GM19351 (cell line): ENCODE results near the gene RIC8A.

Source experiments
- ATAC-seq: cut with Tn5 transposase; IDR thresholded peaks from one replicate; pipeline ENCODE4 v1.9.1; 2021; ENCODE audit warnings: mild to moderate bottlenecking, moderate library complexity; ENCODE audit not compliant: unreplicated experiment

RIC8A gene

DNA sequence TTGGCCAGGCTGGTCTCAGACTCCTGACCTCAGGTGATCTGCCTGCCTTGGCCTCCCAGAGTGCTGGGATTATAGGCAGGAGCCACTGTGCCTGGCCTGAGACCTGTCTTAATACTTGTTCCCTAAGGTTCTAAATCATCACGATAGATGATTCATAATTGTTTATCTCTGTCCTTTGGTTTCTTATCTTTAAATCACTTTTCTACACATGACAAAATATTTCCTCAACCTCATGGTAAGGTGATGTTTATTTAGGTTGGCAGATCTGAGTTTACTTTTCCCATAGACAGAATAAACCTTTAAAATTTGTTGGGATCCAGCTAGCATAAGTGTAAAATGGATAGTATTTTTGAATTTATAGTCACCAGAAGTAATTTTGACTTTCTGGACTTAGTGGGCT is 32.8 kb downstream of the RIC8A start:
- ATAC-seq: no peak

DNA sequence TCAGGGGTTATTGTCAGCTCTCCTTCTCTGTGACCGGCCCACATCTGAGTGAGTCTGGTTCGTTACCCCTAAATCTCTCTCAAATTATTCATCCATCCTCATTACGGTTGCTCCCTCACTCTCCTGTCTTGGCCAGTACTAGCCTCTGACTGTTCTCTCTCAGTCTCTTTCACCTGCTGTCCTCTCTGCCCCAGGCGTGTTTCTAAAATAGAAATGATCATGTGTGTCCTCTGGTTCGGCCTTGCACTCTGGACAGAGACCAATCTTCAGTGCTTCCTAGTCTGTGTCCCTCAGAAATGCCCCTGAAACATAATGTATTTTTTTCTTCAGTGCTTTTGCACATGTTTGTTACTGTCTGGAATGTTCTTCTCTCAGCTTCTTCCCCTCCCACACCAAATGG is 34.1 kb downstream of the RIC8A start:
- ATAC-seq: no peak

DNA sequence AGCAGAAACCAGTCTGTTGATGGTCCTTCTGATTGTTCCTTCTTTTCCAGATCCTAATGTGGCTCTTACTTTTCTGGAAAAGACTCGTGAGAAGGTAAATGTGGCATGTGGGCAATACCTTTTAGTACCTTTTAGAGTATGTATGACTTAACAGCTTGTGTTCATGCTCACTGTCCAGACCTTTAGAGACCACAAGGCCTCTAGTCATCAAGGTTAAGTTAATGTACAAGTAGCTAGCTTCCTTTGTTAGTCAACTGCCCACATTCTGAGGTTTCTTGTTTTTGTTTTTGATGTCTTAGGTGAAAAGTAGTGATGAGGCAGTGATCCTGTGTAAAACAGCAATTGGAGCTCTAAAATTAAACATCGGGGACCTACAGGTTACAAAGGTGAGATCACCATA is 36.9 kb downstream of the RIC8A start:
- no peak for ATAC-seq

DNA sequence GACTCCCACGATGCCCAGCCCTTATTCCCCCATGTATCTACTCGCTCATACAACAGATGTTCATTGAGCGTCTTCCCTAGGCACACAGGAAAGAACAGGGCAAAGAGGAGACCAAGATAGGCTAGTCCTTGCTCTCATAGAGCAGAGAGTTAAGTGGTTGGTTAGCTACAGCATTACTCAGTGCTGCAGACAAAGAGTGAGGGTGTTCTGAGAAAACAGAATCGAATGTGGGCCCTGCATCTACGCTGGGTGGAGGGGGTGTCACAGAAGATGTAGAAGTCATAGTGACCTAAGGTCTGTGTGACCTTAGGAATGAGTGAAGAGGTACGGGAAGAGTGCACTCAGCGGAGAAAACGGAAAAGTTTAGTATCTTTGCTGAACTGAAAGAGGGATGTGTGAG is 41.6 kb downstream of the RIC8A start:
- ATAC-seq: no peak

DNA sequence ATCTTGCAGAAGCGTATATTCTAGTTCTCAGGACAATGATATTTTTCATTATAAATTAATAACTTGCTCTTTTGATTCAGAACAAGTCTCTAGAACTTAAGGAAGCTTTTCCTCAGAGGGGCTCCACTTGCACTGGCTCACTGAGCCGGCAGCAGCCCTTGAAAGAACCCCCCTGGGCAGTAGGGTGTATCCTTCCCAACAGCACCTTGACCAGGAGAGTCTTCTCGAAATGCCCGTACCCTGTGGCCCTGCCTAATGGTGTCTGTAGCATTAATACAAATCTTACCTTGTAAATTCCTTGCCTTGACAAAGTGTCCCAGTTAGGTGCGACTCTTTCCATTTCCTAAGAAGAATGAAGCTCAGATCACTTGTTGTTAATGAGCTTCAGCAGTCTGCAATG is 42.8 kb downstream of the RIC8A start:
- ATAC-seq: no peak

DNA sequence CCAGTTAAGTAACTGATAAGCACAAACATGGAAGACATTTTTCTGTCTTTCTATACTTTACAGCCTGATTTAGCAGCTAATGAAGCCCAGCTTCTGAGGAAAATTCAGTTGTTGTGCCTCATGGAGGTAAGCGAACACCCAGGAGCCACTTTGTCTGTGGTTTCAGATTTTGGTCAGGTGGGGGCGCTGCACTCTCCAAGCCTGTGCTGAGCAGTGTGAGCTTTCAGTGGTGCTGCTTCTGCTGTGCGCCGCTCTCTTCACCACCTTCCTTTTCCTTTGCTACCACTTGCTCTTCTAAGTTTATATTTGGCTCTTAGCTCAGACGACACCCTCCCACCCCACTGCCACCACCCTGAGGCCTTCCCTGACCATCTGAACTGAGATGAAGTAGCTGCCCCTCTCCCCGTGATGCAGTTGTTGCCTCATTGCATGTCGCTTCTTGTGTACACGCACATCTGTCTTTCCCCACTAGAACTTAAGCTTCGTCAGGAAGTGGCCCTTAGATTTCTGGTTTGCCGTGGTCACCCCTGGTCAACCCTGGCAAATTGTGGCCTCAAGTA is 43.3 kb downstream of the RIC8A start:
- ATAC-seq: no peak

DNA sequence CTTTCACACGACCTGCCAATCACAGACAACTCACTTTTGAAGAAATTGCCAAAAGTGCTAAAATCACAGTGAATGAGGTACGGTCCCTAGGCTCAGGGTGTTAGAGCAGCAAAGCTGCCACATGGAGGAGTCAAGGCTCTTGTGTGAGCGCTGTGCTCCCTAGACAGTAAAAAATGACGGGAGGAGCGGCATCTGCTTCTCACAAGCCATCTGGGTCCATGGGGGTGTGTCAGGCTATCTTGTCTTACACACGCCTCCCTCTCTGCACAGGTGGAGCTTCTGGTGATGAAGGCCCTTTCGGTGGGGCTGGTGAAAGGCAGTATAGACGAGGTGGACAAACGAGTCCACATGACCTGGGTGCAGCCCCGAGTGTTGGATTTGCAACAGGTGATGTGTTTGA is 44.0 kb downstream of the RIC8A start:
- no peak for ATAC-seq

DNA sequence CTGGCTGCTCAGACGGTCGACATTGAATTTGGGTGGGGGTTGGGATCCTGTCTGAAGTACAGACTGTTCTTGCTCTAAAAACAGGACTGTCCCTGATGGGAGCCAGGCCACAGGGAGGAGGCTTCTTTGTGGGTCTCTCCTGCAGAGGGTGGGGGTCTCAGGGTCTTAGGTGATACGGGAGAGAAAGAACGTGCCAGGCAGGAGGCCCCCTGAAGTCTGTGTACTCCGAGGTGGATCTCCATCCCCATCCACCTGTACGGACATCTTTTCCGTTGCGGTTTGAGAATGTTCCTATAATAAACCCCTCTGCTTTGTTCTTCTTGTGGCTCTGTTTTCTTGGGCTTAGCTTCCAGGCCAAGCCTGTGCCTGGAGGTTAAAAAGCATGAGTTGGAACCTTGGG is 45.2 kb downstream of the RIC8A start:
- ATAC-seq: no peak

DNA sequence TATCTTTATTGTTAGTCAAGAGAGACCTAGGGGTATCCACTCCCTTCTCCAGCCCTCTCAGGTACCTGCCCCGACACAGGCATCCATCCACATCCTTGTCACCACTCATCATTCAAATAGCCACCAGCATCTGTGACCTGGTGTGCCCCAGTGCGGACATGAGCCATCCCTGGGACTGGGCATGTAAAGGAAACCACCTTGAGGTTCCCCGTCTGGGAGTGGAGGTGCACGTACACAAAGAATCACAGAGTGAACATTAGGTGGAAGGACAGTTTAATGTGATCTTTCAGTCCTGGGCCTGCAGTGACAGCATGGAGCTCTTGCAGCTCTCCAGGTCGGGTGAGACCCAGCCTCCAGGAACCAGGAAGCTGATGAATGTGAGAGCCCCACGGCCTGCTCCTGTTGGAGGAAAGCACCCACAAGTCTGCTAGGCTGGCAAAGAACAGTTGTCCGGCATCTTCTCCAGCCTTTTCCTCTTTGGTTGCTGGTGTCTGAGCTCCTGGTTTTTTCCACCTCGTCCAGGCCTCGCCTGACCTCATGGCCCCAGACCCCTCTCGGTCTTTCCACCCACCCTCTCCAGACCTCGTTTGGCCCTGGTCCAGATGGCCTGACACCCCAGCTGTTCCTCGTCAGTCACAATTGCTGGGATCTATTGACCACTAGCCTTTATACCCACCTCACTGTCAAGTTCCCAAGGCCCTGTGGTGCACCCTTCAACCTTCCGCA is 45.8 kb downstream of the RIC8A start:
- ATAC-seq: no peak

DNA sequence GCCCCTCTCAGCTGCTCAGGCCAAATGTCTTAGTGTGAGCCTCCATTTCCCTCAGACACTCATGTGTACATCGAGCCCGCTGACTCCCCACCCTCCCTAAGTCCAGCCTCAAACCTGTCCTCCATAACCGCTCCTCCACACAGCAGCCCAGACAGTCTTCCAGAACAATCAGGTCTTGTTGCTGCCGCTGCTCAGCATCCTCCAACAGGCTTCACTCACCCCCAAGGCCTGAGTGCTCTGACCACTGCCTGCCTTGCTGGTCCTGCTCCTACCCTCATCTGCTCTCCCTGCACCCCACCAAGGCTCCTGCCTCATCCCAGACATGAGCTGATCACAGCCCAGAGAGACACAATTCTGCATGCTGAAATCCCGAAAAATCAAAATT is 46.4 kb downstream of the RIC8A start:
- no peak for ATAC-seq

DNA sequence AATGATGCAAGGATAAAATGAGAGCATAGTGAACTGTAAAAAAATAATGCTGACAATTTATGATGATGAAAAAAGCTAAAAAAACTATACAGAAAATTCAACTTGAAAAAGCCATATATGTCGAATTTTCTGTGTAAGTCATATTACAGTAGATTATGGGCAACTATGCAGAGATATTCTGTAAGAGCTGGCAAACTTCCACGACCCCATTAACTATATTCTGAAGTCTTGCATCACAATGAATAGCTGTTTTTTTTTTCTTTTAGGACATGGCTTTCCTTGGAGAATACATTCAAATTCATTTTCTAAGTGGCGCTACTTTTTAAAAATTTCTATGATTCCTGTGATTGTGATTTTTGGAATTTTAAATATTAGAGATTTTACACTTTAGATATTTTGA is 47.7 kb downstream of the RIC8A start:
- ATAC-seq: no peak

DNA sequence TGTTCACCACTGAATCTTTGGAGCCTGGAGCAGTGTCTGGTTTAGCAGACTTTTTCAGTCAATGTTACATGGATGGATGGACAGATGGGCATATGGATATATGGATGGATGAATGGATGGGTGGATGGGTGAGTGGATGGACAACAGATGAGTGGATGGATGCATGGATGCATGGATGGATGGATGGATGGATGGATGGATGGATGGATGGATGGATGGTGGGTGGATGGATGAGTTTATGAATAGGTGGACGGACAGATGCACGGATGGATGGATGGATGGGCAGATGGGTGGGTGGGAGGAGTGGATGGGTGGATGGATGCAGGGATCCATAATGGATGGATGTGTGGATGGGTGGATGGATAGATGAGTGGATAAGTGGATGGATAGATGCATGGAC is 48.3 kb downstream of the RIC8A start:
- no peak for ATAC-seq

DNA sequence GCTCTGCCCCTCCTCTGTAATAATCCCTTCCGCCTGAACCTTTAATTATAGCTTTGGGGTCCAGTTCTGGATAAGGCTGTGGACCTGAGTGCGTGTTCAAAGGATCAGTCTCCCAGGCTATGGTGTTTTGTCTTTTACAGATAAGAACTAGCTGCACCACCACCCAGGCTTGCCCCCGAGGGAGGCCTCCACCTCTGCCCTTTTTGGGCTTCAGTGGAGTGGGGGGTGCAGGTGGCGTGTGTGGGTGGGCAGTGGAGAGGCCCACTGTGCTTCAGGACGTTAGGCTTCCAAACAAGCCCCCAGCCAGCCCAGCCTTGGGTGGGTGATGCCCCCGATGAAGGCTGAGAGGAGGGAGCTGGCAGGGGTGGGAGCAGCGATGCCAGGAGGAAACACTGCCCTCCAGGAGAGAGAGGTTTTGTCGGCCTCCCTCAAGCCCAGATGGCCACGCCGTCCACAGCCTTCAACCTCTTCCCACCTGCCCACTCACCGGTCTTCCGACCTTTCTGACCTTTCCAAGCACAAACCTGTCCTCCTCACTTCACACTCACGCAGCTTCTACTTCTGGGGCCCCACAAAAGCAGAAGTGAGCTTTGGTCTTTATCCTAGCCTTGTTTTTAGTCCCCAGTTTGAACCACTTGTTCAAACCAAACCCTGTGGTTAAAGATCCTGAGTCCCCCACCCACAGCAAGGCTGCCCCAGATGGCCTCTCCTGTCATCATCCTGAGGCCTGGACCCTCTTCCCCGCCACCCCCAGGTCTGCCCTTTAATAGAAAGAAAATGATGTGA is 49.6 kb downstream of the RIC8A start:
- no peak for ATAC-seq

DNA sequence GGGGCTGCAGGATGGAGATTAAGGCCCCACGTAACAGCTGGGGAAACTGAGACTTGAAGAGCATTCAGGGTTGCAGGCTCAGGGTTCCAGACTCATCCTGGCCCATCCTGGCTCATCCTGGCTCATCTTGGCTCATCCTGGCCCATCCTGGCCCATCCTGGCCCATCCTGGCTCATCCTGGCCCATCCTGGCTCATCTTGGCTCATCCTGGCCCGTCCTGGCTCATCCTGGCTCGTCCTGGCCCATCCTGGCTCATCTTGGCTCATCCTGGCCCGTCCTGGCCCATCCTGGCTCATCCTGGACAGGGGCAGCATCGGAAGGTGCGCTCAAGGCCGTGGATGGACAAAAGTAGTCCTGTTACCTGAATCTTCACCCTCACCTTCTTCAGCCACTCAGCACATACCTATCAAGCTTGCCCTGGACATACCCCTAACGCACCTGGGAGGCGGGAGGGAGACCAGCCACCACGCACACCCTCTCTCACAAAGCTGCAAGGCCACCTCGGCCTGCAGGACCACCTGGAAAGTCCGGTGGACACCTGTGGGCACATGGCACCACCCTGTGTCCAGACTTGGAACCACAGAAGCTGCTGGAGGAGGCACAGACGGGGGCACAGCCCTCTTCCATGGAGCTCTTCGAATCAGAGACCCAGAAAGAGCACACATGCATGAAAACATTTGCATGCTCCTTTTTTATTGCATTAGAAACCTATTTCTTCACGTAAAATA is 50.4 kb downstream of the RIC8A start:
- ATAC-seq: no peak

DNA sequence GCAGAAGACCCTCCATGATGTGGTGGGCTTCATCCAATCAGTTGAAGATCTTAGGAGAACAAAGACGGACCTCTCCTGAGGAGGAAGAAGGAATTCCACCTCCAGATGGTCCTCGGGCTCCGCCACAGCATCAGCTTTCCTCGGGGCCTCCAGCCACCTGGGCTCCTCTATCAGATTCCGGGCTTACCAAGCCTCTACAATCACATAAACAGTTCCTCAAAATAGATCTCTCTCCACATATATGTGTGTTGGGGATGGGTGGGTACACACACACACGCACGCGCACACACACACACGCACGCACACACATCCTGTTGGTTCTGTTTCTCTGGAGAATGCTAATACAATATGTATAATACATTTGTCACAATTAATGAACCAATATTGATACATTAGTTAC is 51.9 kb downstream of the RIC8A start:
- no peak for ATAC-seq

DNA sequence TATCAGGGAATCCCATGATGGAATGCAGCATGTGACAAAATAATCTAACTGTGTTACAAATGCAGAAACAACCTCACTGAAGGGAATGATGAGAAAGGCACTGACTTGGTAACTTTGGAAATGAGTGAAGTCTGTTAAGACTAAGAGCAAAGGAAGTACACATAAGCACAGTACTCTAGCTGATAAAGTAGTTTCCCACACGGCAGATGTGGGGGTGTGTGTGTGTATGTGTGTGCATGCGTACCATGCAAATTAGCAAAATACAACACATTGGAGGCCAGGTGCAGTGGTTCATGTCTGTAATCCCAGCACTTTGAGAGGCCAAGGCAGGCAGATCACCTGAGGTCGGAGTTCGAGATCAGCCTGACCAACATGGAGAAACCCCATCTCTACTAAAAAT is 54.1 kb downstream of the RIC8A start:
- no peak for ATAC-seq
